Ishikawa (cell line): ENCODE results near the gene RPS6KA4.

Experiments
- CEBPB ChIP-seq: IDR thresholded peaks from 2 replicates; pipeline ENCODE4 v1.6.1; 2012
- CREB1 ChIP-seq: IDR thresholded peaks from 2 replicates; pipeline ENCODE4 v1.6.1; 2012; ENCODE audit warnings: low read depth
- EGR1 ChIP-seq: IDR thresholded peaks from 2 replicates; pipeline ENCODE4 v1.6.1; 2012
- EP300 ChIP-seq: IDR thresholded peaks from 2 replicates; pipeline ENCODE4 v1.6.1; 2012; ENCODE audit warnings: borderline replicate concordance
- FOXM1 ChIP-seq: IDR thresholded peaks from 2 replicates; pipeline ENCODE4 v1.6.1; 2012; ENCODE audit warnings: low read depth, borderline replicate concordance
- MAX ChIP-seq: IDR thresholded peaks from 2 replicates; pipeline ENCODE4 v1.6.1; 2012
- NFIC ChIP-seq: IDR thresholded peaks from 2 replicates; pipeline ENCODE4 v1.6.1; 2012
- RAD21 ChIP-seq: IDR thresholded peaks from 2 replicates; pipeline ENCODE4 v1.6.1; 2012; ENCODE audit warnings: low read depth
- REST ChIP-seq: IDR thresholded peaks from 2 replicates; pipeline ENCODE4 v1.6.1; 2012; ENCODE audit warnings: low read depth, mild to moderate bottlenecking
- TAF1 ChIP-seq: IDR thresholded peaks from 2 replicates; pipeline ENCODE4 v1.6.1; 2012; ENCODE audit warnings: low read depth, mild to moderate bottlenecking
- TCF12 ChIP-seq: IDR thresholded peaks from 2 replicates; pipeline ENCODE4 v1.6.1; 2012; ENCODE audit warnings: low read depth
- TEAD4 ChIP-seq: IDR thresholded peaks from 2 replicates; pipeline ENCODE4 v1.6.1; 2012
- USF1 ChIP-seq: IDR thresholded peaks from 2 replicates; pipeline ENCODE4 v1.6.1; 2012
- YY1 ChIP-seq: IDR thresholded peaks from 2 replicates; pipeline ENCODE4 v1.6.1; 2012; ENCODE audit warnings: low read depth
- ZBTB7A ChIP-seq: IDR thresholded peaks from 2 replicates; pipeline ENCODE4 v1.6.1; 2012; ENCODE audit warnings: low read depth

Gene RPS6KA4

GRCh38 chr11:64318766-64319761, 39.9 kb upstream of the RPS6KA4 start:
- no peak for TF ChIP-seq RAD21
- no peak for TF ChIP-seq NFIC
- no peak for TF ChIP-seq ZBTB7A
- no peak for TF ChIP-seq REST
- TF ChIP-seq TCF12 = no peak
- TF ChIP-seq YY1 = no peak
- TF ChIP-seq EP300 = no peak

GRCh38 chr11:64320556-64320955, 38.4 kb upstream of the RPS6KA4 start:
- TF ChIP-seq FOXM1 (no peak), REST (no peak), MAX (no peak), ZBTB7A (no peak), YY1 (no peak), TCF12 (no peak), TAF1 (no peak), EGR1 (no peak)

- no peak for TF ChIP-seq TAF1
- no peak for TF ChIP-seq MAX
- TF ChIP-seq EP300 = no peak
- no peak for TF ChIP-seq USF1
- no peak for TF ChIP-seq CREB1
- no peak for TF ChIP-seq NFIC
- TF ChIP-seq TEAD4 = no peak
- TF ChIP-seq ZBTB7A = no peak
- no peak for TF ChIP-seq RAD21
- no peak for TF ChIP-seq FOXM1
- no peak for TF ChIP-seq YY1
- no peak for TF ChIP-seq EGR1
- TF ChIP-seq CEBPB = no peak
- no peak for TF ChIP-seq REST
- no peak for TF ChIP-seq TCF12
Measured at GRCh38 chr11:64321026-64321425, 37.9 kb upstream of the RPS6KA4 start.

- no peak for TF ChIP-seq CREB1
- no peak for TF ChIP-seq RAD21
- TF ChIP-seq CEBPB = no peak
- TF ChIP-seq REST = no peak
- TF ChIP-seq TEAD4 = no peak
- no peak for TF ChIP-seq YY1
- TF ChIP-seq FOXM1 = no peak
- TF ChIP-seq MAX = no peak
- no peak for TF ChIP-seq ZBTB7A
- no peak for TF ChIP-seq TCF12
- TF ChIP-seq USF1 = no peak
- TF ChIP-seq EP300 = no peak
- no peak for TF ChIP-seq TAF1
- TF ChIP-seq NFIC = no peak
- TF ChIP-seq EGR1 = no peak
Measured at GRCh38 chr11:64321533-64321932, 37.4 kb upstream of the RPS6KA4 start.
